Vagina (tissue), 2 donors: ENCODE results near the gene LAMB2.

ENCODE experiments used
- POLR2A ChIP-seq, 2 donors: fragments of 450-650 bp; IDR thresholded peaks; one replicate each; pipeline ENCODE4 v1.6.1; 2017; ENCODE audit warnings: antibody characterized with exemption in 2 of 2, mild to moderate bottlenecking in 2 of 2, moderate library complexity in 2 of 2
- POLR2AphosphoS5 ChIP-seq, 2 donors: sonication (generic); formaldehyde crosslinking; IDR thresholded peaks; one replicate each; pipeline ENCODE4 v1.9.0; 2017; ENCODE audit warnings: antibody characterized with exemption in 2 of 2, mild to moderate bottlenecking in 2 of 2, low read depth in 1 of 2; ENCODE audit not compliant: insufficient read depth in 1 of 2
- TF ChIP-seq, protein P1 (sequence below), 3 experiments: fragments of 450-650 bp in 2 of 3; fragments of 200-600 bp in 1 of 3; sonication (generic) in 1 of 3; IDR thresholded peaks; one replicate each; pipeline ENCODE4 v1.5.1; 2017 to 2019; ENCODE audit warnings: antibody characterized with exemption in 3 of 3, mild to moderate bottlenecking in 2 of 3, moderate library complexity in 2 of 3

DNA sequence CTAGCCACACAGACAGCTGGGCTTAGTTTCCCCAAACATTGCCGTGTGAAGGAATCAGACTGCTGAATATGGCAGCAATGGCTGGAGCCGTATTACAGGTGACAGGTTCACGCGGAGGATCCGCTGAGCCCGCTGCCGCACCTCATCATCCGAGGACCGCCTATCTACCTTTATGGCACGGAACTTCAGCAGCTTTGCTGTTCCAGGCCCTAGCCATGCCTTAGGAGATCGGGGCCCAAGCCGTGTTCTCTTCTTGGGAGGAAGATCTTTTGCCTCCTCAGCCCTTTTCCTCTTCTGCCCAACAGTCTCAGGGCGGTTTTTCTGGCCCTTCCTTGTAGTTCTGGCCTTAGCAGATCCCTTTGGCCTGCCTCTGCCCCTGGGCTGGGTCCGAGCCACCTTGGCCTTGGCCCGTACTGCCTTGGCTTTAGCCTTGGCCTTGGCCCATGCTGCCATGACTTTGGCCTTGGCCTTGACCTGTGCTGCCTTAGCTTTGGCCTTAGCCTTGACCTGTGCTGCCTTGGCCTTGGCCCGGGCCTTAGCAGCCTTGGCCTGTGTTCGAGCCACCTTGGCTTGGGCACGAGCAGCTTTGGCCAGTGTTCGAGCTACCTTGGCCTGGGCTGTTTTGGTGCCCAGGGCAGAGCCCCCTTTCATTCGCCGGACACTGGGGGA lies 30.0 kb upstream of the LAMB2 start:
- TF ChIP-seq, protein P1, sequence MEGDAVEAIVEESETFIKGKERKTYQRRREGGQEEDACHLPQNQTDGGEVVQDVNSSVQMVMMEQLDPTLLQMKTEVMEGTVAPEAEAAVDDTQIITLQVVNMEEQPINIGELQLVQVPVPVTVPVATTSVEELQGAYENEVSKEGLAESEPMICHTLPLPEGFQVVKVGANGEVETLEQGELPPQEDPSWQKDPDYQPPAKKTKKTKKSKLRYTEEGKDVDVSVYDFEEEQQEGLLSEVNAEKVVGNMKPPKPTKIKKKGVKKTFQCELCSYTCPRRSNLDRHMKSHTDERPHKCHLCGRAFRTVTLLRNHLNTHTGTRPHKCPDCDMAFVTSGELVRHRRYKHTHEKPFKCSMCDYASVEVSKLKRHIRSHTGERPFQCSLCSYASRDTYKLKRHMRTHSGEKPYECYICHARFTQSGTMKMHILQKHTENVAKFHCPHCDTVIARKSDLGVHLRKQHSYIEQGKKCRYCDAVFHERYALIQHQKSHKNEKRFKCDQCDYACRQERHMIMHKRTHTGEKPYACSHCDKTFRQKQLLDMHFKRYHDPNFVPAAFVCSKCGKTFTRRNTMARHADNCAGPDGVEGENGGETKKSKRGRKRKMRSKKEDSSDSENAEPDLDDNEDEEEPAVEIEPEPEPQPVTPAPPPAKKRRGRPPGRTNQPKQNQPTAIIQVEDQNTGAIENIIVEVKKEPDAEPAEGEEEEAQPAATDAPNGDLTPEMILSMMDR (IDR thresholded peaks at IDR 0.05) = no peak
- no peak for TF ChIP-seq POLR2AphosphoS5 (IDR thresholded peaks at IDR 0.05; ENCODE audit: insufficient read depth in 1 of 2, low read depth in 1 of 2)
- no peak for TF ChIP-seq POLR2A (IDR thresholded peaks at IDR 0.05)
